Cardiac muscle cell (in vitro differentiated cells and primary cell): ENCODE results near the gene IMMP2L. TPM values are rescaled to one million over a fixed set of nuclear protein-coding genes. Genes with fewer than 3 reads are reported as not detected.
A peak's percentile ranks its signal among the peaks of the same experiment; 100 is the strongest.

ENCODE experiments used
- DNase-seq, 2 donors: peaks; one replicate each; pipeline versions ENCODE4 v3.0.0 to v3.0.0-alpha.2; 2010 to 2017; ENCODE audit warnings: low read depth in 1 of 2, low spot score in 1 of 2
- H3K27ac ChIP-seq: fragments of 200-600 bp; sonication (generic); 2 replicates; pipeline ENCODE4 v1.5.1; 2016
- H3K27me3 ChIP-seq: fragments of 200-600 bp; sonication (generic); 2 replicates; pipeline ENCODE4 v1.6.0; 2016; ENCODE audit warnings: control low read depth
- H3K36me3 ChIP-seq: fragments of 200-600 bp; sonication (generic); 2 replicates; pipeline ENCODE4 v1.5.1; 2016; ENCODE audit warnings: control low read depth
- H3K4me1 ChIP-seq: fragments of 200-600 bp; sonication (generic); 2 replicates; pipeline ENCODE4 v1.8.1; 2017; ENCODE audit warnings: low read depth, mild to moderate bottlenecking, mixed run types
- H3K4me3 ChIP-seq: fragments of 200-600 bp; sonication (generic); 2 replicates; pipeline ENCODE4 v1.5.1; 2016; ENCODE audit warnings: mild to moderate bottlenecking
- H3K9me3 ChIP-seq: fragments of 200-600 bp; sonication (generic); 2 replicates; pipeline ENCODE4 v1.5.1; 2017; ENCODE audit warnings: low read depth, mild to moderate bottlenecking, control low read depth
- CTCF ChIP-seq: IDR thresholded peaks from 2 replicates; pipeline ENCODE4 v1.5.1; 2012; ENCODE audit warnings: low read depth, mild to moderate bottlenecking, low read length
- polyA plus RNA-seq: library from polyadenylated mRNA; unstranded; fragments of >200 nt; fragmentation: Nextera tagmentation; extraction: Ambion mirVana; gene quantifications from 2 replicates; pipeline ENCODE4 v1.2.1, GENCODE V29; 2016
- total RNA-seq: library from RNA; depleted of rRNA; stranded (reverse); fragments of >200 nt; gene quantifications from 2 replicates; pipeline ENCODE4 v1.2.3, GENCODE V29; 2016

IMMP2L gene
- total and polyA plus RNA-seq, 2 experiments from 2014 or later: 6.0 to 11.9 TPM

GRCh38 chr7:111424768-111425167 lies 137.5 kb downstream of the IMMP2L start:
- H3K27ac ChIP-seq: no peak overlapping the region
- no peaks in the 10 kb centered on the region for H3K27me3 ChIP-seq
- no peaks in the 10 kb centered on the region for H3K9me3 ChIP-seq
- TF ChIP-seq CTCF: no peak
- H3K36me3 ChIP-seq: no peaks in the 10 kb centered on the region
- no peak overlapping the region for H3K4me3 ChIP-seq
- no peak for DNase-seq
- H3K4me1 ChIP-seq: no peaks in the 10 kb centered on the region

GRCh38 chr7:111414374-111414773 lies 147.9 kb downstream of the IMMP2L start:
- no peak overlapping the region for H3K4me3 ChIP-seq
- H3K27ac ChIP-seq: no peak overlapping the region
- no peaks in the 10 kb centered on the region for H3K9me3 ChIP-seq
- no peak for DNase-seq
- no peak for TF ChIP-seq CTCF
- H3K36me3 ChIP-seq: no peaks in the 10 kb centered on the region
- no peaks in the 10 kb centered on the region for H3K27me3 ChIP-seq
- H3K4me1 ChIP-seq: no peaks in the 10 kb centered on the region

GRCh38 chr7:111413739-111414138 lies 148.6 kb downstream of the IMMP2L start:
- Histone ChIP-seq H3K36me3 (no peaks in the 10 kb centered on the region), H3K9me3 (no peaks in the 10 kb centered on the region), H3K4me1 (no peaks in the 10 kb centered on the region), H3K4me3 (no peak overlapping the region), H3K27me3 (no peaks in the 10 kb centered on the region), H3K27ac (no peak overlapping the region)
- DNase-seq: peak in 1 of 2 donors; percentile 48
- no peak for TF ChIP-seq CTCF

GRCh38 chr7:111410899-111411298 lies 151.4 kb downstream of the IMMP2L start:
- H3K9me3 ChIP-seq: no peaks in the 10 kb centered on the region
- TF ChIP-seq CTCF: no peak
- no peaks in the 10 kb centered on the region for H3K4me1 ChIP-seq
- no peak overlapping the region for H3K27ac ChIP-seq
- no peak for DNase-seq
- H3K27me3 ChIP-seq: no peaks in the 10 kb centered on the region
- no peaks in the 10 kb centered on the region for H3K36me3 ChIP-seq
- H3K4me3 ChIP-seq: no peak overlapping the region

GRCh38 chr7:111409714-111410422 lies 152.4 kb downstream of the IMMP2L start:
- TF ChIP-seq CTCF: no peak
- no peaks in the 10 kb centered on the region for H3K4me1 ChIP-seq
- H3K4me3 ChIP-seq: no peak overlapping the region
- H3K36me3 ChIP-seq: no peaks in the 10 kb centered on the region
- no peak overlapping the region for H3K27ac ChIP-seq
- DNase-seq: peak in 1 of 2 donors; percentile 14
- no peaks in the 10 kb centered on the region for H3K9me3 ChIP-seq
- no peaks in the 10 kb centered on the region for H3K27me3 ChIP-seq
